Hepatocyte (in vitro differentiated cells): ENCODE results near the gene MIS18BP1. TPM values are rescaled to one million over a fixed set of nuclear protein-coding genes. Genes with fewer than 3 reads are reported as not detected.

Experiments used
- DNase-seq: peaks from one replicate; pipeline ENCODE4 v3.0.0-alpha.2; 2016; ENCODE audit warnings: low spot score
- H2AFZ ChIP-seq: fragments of 200-600 bp; sonication (generic); 2 replicates; pipeline ENCODE4 v1.6.0; 2016; ENCODE audit warnings: antibody characterized with exemption, mild to moderate bottlenecking
- H3K27ac ChIP-seq: fragments of 200-600 bp; sonication (generic); 2 replicates; pipeline ENCODE4 v1.5.1; 2016; ENCODE audit warnings: mild to moderate bottlenecking
- H3K27me3 ChIP-seq: fragments of 200-600 bp; sonication (generic); 2 replicates; pipeline ENCODE4 v1.6.1; 2016
- H3K36me3 ChIP-seq: fragments of 200-600 bp; sonication (generic); replicated peaks from 2 replicates; pipeline ENCODE4 v1.5.1; 2016; ENCODE audit warnings: low read depth; ENCODE audit not compliant: insufficient read depth
- H3K4me1 ChIP-seq: fragments of 200-600 bp; sonication (generic); 2 replicates; pipeline ENCODE4 v1.5.1; 2016; ENCODE audit warnings: mild to moderate bottlenecking, moderate library complexity; ENCODE audit not compliant: insufficient read depth
- H3K4me2 ChIP-seq: fragments of 200-600 bp; sonication (generic); 2 replicates; pipeline ENCODE4 v1.6.0; 2016
- H3K4me3 ChIP-seq: fragments of 200-600 bp; sonication (generic); 2 replicates; pipeline ENCODE4 v1.5.1; 2016; ENCODE audit warnings: mild to moderate bottlenecking
- H3K79me2 ChIP-seq: fragments of 200-600 bp; sonication (generic); 2 replicates; pipeline ENCODE4 v1.6.0; 2017; ENCODE audit warnings: mild to moderate bottlenecking
- H3K9me2 ChIP-seq: fragments of 200-600 bp; sonication (generic); replicated peaks from 2 replicates; pipeline ENCODE4 v1.6.0; 2017; ENCODE audit warnings: mild to moderate bottlenecking; ENCODE audit not compliant: insufficient read depth
- H3K9me3 ChIP-seq: fragments of 200-600 bp; sonication (generic); 2 replicates; pipeline ENCODE4 v1.5.1; 2016; ENCODE audit warnings: low read depth, mild to moderate bottlenecking
- H4K20me1 ChIP-seq: fragments of 200-600 bp; sonication (generic); 2 replicates; pipeline ENCODE4 v1.6.0; 2016; ENCODE audit warnings: mild to moderate bottlenecking; ENCODE audit not compliant: insufficient read depth, poor library complexity, severe bottlenecking
- CTCF ChIP-seq: fragments of 200-600 bp; sonication (generic); IDR thresholded peaks from 2 replicates; pipeline ENCODE4 v1.5.1; 2016; ENCODE audit warnings: antibody characterized with exemption, mild to moderate bottlenecking; ENCODE audit not compliant: poor library complexity
- EZH2 ChIP-seq: fragments of 200-600 bp; sonication (generic); IDR thresholded peaks from 2 replicates; pipeline ENCODE4 v1.6.1; 2016; ENCODE audit warnings: antibody characterized with exemption, mild to moderate bottlenecking, borderline replicate concordance
- EZH2phosphoT487 ChIP-seq: fragments of 200-600 bp; sonication (generic); IDR thresholded peaks from one replicate; pipeline ENCODE4 v1.6.1; 2018; ENCODE audit warnings: antibody characterized with exemption, mild to moderate bottlenecking, low read depth, moderate library complexity; ENCODE audit not compliant: unreplicated experiment, severe bottlenecking
- WGBS: methylation state at CpG from one replicate; pipeline ENCODE4 v1.1.6; 2016; ENCODE audit warnings: low lambda C conversion rate; ENCODE audit errors: missing lambda C conversion rate; 5-methylcytosine and 5-hydroxymethylcytosine counted together
- polyA plus RNA-seq: library from polyadenylated mRNA; unstranded; fragments of >200 nt; fragmentation: Nextera tagmentation; extraction: Ambion mirVana; gene quantifications from 2 replicates; pipeline ENCODE4 v1.2.1, GENCODE V29; 2016
- total RNA-seq: library from RNA; depleted of rRNA; stranded (reverse); fragments of >200 nt; gene quantifications from 2 replicates; pipeline ENCODE4 v1.2.3, GENCODE V29; 2014

The MIS18BP1 gene
- total and polyA plus RNA-seq, 2 experiments from 2014 or later: 6.8 to 23.5 TPM

- H3K4me1 ChIP-seq: no peaks in the 10 kb centered on the region
- WGBS: 97% methylated on average over 2 of the region's 2 CpGs
- TF ChIP-seq EZH2 (no peak), CTCF (no peak), EZH2phosphoT487 (no peak)
- no peaks in the 10 kb centered on the region for H3K36me3 ChIP-seq
- H3K27me3 ChIP-seq: no peaks in the 10 kb centered on the region
- no peak for DNase-seq
- H3K4me2 ChIP-seq: no peak overlapping the region
- H3K9me2 ChIP-seq: no peaks in the 10 kb centered on the region
- H2AFZ ChIP-seq: no peak overlapping the region
- no peaks in the 10 kb centered on the region for H4K20me1 ChIP-seq
- no peaks in the 10 kb centered on the region for H3K9me3 ChIP-seq
- no peak overlapping the region for H3K4me3 ChIP-seq
- no peaks in the 10 kb centered on the region for H3K79me2 ChIP-seq
- H3K27ac ChIP-seq: no peak overlapping the region
Measured at GRCh38 chr14:45185100-45185814, 67.7 kb downstream of the MIS18BP1 start.

GRCh38 chr14:45181806-45182205 is 71.2 kb downstream of the MIS18BP1 start:
- Histone ChIP-seq H3K9me2 (no peaks in the 10 kb centered on the region), H3K27me3 (no peaks in the 10 kb centered on the region), H4K20me1 (no peaks in the 10 kb centered on the region), H3K27ac (no peak overlapping the region), H3K4me3 (no peak overlapping the region), H2AFZ (no peak overlapping the region), H3K4me2 (no peak overlapping the region), H3K36me3 (no peaks in the 10 kb centered on the region), H3K79me2 (no peaks in the 10 kb centered on the region), H3K4me1 (no peaks in the 10 kb centered on the region), H3K9me3 (no peaks in the 10 kb centered on the region)
- TF ChIP-seq EZH2 (no peak), CTCF (no peak), EZH2phosphoT487 (no peak)
- WGBS: 79% methylated on average over 3 of the region's 3 CpGs
- no peak for DNase-seq

- Histone ChIP-seq H3K36me3 (no peaks in the 10 kb centered on the region), H2AFZ (no peak overlapping the region), H3K4me1 (no peaks in the 10 kb centered on the region), H3K4me3 (no peak overlapping the region), H3K79me2 (no peaks in the 10 kb centered on the region), H4K20me1 (no peaks in the 10 kb centered on the region), H3K9me2 (no peaks in the 10 kb centered on the region), H3K4me2 (no peak overlapping the region), H3K27me3 (no peaks in the 10 kb centered on the region), H3K27ac (no peak overlapping the region), H3K9me3 (no peaks in the 10 kb centered on the region)
- WGBS: 95% methylated on average over 5 of the region's 5 CpGs
- TF ChIP-seq CTCF (no peak), EZH2phosphoT487 (no peak), EZH2 (no peak)
- DNase-seq: no peak
Measured at GRCh38 chr14:45181329-45181728, 71.7 kb downstream of the MIS18BP1 start.
